DOHH2 (cell line): Measurements from ENCODE around the gene HCLS1.

ENCODE experiments used
- EZH2phosphoT487 ChIP-seq: fragments of 200-600 bp; sonication (generic); IDR thresholded peaks from 2 replicates; pipeline ENCODE4 v1.6.1; 2017; ENCODE audit warnings: borderline replicate concordance, mild to moderate bottlenecking, antibody characterized with exemption, low read length, moderate library complexity, mixed read lengths
- TF ChIP-seq, protein P1 (sequence below): fragments of 200-600 bp; sonication (generic); IDR thresholded peaks from one replicate; pipeline ENCODE4 v1.5.1; 2014; ENCODE audit warnings: antibody characterized with exemption, mild to moderate bottlenecking, low read depth, low read length; ENCODE audit not compliant: poor library complexity, severe bottlenecking

DNA sequence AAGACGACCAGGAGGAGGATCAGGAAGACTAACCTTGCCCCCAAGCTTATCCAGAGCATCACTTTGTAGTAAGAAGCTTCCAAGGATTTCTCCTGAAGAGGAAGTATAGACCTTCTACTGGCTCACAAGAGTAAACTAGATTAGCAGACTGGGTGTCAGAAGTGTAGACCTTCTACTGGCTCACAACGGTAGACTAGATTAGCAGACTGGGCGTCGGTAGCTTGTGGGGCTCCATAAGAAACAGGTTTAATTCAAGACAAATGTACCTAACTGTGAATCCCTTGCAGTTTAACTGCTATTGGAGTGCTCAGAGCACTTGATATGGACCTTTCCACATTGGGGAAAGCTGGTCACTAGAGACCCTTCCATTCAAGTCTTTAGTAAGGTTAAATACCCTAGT is 54.6 kb downstream of the HCLS1 start:
- TF ChIP-seq, protein P1, sequence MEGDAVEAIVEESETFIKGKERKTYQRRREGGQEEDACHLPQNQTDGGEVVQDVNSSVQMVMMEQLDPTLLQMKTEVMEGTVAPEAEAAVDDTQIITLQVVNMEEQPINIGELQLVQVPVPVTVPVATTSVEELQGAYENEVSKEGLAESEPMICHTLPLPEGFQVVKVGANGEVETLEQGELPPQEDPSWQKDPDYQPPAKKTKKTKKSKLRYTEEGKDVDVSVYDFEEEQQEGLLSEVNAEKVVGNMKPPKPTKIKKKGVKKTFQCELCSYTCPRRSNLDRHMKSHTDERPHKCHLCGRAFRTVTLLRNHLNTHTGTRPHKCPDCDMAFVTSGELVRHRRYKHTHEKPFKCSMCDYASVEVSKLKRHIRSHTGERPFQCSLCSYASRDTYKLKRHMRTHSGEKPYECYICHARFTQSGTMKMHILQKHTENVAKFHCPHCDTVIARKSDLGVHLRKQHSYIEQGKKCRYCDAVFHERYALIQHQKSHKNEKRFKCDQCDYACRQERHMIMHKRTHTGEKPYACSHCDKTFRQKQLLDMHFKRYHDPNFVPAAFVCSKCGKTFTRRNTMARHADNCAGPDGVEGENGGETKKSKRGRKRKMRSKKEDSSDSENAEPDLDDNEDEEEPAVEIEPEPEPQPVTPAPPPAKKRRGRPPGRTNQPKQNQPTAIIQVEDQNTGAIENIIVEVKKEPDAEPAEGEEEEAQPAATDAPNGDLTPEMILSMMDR = no peak
- no peak for TF ChIP-seq EZH2phosphoT487
